ENCODE results near the gene KDM2A.

Gene KDM2A

DNA sequence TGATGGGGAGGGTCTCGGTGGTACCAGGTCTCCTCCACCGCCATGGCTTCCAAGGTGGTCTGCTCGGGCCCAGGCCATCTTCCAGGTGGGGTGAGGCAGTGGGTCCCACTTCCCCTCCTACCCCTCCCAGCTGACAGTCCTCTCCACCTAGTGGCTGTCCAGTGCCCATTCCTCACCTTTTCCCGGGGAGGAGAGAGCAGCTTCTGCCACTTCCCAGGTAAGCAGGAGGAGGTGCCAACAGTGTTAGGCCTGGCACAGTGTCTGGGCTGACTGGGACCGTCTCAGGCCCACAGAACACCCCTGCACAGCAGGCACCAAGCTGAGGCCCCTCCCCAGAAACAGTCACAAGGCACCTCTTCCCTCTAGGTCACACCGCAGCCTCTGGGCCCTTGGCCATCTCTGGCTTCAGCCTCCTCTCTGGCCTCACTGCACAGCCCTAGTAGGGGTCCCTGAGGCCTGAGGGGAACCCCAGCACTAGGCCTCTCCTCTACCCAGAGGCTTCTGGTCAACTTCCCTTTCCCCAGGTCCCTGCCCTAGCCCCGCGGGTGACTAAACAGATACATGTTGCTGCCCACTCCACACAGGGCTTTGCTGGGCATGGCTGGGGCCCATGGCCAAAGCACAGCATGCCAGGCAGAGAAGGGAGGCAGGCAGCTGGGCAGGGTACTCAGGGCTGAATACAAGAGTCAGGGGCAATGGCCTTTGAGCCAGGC lies 167.7 kb downstream of the KDM2A start:
- peak; percentile 88 to 95 (median 92) for DNase-seq

DNA sequence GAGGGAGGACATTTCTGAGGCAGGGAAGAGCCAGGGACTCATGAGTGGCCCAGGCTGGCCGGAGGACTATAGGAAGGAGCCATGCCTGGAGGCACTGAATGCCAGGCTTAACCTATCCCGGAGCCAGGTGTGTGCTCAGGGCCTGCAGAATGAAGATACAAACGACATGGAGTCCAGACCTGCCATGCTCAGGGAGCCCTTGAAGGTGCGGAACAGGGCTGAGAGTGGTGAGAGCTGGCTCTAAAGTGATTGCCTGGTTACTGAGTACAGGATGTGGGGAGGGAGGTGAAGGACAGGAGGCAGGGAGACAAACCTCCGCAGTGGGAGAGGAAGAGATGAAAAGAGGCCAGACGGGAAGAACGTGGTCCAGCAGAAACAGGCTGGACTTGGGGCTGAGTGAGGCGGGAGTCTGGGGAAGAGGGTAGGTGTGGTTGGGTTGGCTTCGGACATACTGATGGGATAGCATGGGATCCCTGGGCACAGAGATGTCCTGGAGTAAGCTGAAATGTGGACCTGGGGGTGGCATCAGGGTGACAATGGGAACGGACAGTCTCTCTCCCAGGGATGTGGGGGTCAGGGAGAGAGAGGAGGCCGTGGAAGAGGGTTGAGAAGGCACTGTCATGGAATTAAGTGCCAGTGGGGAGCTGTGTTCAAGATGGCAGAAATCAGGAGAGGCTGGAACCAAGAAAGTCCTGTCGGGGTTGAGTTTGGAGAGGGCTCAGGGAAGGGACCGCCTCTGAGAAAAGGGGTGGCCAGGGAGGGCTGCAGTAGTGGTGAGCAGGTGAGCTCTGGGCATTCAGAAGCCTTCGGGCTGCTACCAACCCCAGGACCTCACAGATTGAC lies 168.5 kb downstream of the KDM2A start:
- peak in 1 of 4 experiments; percentile 29 for DNase-seq

DNA sequence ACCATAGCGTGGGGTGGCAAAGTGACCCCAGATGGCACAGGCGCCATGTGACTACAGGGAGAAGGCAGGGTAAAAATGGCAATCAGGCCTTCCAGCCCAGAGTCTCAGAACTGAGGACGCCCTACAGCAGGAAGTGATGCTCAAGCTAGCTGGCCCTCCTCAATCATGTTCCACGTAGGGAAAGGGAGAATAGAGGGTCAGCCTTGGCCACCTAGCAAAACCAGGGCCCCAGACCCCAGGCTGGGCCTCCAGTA lies 169.1 kb downstream of the KDM2A start:
- DNase-seq = no peak

DNA sequence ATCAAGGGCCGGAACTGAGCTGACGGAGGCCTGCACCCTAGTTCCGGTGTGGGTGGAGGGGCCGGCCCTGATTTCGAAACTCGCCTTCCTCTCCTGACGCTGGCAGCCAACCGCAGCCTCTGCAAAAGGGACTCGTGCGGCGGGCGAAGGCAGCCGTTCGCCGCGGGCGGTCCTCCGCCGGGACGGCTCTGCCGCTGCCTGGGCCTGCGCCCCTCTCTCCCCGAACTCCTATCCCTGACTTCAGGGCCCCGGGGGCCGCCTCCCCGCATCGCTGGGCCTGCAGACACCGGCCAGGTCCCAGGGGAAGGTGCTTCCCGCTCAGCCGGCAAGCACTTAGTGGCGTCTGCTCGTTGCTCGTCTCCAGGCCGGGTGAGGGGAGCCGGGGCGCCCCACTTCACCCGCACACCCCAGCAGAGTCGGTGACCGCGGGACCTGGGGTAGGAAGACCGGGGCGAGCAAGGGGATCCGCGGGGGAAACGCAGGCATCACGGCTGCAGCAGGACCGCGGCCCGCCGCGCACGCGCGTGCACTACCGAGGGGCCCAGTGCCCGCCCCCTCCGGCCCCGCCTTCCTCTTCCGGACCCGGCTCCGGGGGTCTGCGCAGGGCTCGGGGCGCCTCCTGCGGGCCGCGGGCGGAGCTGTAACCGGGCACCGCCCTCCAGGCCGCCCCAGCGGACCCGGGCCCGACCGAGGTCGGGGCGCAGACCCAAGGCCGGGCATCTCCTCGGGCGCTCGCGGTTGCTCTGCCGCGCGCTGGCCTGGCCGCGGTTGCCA lies 169.6 kb downstream of the KDM2A start:
- peak; percentile 97 to 98 (median 98) for DNase-seq

DNA sequence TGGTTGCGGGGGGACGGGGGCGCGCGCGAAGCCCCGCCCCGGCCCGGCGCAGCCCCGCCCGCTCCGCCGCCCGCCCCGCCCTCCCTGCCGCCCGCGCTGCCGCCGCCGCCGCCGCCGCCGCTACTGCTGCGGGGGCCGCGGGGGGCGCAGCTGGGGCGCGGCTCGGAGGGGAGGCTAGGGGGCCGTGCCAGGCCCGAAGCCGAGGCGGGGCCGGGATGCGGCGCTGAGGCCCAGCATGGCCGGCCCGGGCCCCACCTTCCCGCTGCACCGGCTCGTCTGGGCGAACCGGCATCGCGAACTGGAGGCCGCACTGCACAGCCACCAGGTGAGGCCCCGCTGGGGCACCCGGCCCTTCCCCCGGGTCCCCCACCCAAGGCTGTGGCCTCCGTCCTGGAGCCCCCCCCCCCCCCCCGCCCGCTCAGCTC lies 170.2 kb downstream of the KDM2A start, which contains the start of gene ANKRD13D:
Gene ANKRD13D (plus strand): TSS at position 78 of the 425 bp plus-strand sequence. CDS start 158 bp downstream, at position 236.
- DNase-seq = no peak

DNA sequence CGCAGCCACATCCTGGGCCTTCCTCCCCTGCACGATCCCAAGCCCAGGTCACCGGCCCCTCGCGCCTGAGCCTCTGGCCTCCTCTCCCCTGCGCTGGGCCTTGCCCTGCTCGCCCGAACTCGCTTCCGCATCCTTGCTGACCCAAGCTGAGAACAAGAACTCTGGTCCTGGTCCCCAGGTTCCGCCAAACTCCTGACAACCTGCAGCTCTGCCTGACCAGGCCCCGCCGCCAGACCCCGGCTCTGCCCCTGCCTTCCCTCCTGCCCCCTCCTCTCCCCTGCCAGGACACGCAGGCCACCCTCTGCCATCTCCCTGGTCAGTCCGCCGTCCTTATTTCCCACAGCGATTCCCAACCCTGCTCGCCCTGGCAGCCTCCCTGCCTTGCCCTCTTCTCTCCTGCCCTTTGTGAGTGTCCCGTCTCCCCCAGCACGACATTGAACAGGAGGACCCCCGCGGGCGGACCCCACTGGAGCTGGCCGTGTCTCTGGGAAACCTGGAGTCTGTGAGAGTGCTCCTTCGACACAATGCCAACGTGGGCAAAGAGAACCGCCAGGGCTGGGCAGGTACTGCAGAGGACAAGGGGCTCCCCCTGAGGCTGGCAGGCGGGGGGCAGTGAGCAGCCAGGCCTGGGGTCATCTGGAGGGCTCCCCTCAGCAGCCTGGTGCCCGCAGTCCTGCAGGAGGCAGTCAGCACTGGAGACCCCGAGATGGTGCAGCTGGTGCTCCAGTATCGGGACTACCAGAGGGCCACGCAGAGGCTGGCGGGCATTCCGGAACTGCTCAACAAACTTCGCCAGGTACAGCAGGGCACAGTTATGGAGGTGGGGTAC lies 170.8 kb downstream of the KDM2A start:
- DNase-seq = peak; percentile 54 to 78 (median 64)

DNA sequence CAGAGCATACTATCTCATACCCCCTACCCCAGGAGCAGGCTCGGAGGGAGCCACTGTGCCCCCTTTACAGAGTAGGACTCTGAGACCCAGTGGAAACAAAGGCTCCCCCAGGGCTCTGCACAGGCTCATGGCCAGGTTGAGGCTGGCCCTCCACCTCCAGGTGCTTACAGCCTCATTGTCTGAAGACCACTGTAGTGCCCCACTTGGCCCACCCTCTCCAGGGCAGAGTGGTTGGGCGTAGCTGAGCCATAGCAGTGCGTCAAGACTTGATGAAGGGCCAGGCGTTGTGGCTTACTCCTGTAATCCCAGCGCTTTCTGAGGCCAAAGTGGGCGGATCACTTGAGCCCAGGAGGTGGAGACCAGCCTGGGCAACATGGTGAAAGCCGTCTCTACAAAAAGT lies 171.7 kb downstream of the KDM2A start:
- no peak for DNase-seq

DNA sequence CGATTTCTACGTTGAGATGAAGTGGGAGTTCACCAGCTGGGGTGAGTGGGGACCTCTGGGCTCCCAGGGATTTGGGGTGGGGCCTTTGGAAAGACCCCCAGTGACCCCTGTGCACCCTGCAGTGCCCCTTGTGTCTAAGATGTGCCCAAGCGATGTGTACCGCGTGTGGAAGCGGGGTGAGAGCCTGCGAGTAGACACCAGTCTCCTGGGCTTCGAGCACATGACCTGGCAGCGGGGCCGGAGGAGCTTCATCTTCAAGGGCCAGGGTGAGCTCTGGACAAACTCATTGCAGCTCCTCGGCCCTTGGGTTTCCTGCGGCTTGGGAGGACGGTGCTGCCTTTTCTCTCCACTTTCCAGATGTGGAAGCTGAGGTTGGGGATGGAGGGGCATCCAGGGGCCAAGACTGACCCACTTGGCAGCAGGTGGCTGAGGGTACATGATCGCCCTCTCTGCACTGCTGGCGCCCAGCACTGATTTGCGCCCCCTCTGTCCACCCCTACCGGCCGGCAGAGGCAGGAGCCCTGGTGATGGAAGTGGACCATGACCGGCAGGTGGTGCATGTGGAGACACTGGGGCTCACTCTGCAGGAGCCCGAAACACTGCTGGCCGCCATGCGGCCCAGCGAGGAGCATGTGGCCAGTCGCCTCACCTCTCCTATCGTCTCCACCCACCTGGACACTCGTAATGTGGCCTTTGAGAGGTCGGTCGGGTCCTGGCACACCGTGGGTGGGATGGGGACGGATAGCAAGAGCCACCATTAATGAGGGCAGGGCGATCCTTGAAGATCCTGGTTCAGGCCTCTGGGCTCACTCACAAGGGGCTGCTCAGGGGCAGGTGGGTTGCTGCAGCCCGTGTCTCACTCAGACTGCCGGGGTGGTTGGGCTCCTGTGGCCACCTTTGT lies 172.7 kb downstream of the KDM2A start:
- DNase-seq = no peak

DNA sequence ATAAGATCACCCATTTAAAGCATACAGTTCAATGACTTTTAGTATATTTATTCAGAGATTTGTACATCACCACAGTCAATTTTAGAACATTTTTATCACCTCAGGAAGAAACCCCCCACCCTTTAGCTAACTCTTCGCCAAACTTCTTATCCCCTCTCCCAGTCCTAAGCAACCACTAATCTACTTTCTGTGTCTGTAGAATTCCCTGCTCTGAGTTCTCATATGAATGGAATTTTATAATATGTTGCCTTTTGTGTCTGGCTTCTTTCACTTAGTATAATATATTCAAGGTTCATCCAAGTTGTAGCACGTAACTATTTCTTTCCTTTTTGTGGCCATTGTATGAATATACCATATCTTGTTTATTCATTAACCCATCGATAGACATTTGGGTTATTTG lies 173.6 kb downstream of the KDM2A start:
- no peak for DNase-seq

DNA sequence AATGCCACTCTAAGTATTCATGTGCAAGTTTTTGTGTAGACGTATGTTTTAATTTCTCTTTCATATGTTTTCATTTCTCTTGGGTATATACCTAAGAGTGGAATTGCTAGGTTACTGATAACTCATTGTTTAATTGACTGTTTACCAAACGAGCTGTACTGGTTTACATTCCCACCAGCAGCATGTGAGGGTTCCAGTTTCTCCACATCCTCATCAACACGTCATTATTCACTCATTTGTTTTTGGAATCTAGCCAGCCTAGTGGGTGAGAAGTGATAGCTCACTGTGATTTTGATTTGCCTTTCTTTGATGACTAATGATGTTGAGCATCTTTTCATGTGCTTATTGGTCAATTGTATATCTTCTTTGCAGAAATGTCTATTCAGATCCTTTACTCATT lies 174.0 kb downstream of the KDM2A start:
- peak; percentile 42 to 86 (median 63) for DNase-seq

DNA sequence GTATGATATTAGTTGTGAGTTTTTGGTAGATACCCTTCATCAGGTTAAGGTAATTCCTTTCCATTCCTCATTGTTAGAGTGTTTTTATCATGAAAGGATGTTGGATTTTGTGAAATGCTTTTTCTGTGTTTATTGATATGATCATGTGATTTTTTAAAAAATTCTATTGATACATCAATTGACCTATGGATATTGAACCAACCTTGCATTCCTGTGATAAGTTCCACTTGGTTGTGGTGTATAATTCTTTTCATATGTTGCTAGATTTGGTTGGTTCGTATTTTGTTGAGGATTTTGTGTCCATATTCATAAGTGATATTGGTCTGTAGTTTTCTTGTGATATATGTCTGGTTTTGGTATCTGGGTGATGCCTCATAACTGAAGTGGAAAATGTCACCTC lies 176.8 kb downstream of the KDM2A start:
- no peak for DNase-seq

DNA sequence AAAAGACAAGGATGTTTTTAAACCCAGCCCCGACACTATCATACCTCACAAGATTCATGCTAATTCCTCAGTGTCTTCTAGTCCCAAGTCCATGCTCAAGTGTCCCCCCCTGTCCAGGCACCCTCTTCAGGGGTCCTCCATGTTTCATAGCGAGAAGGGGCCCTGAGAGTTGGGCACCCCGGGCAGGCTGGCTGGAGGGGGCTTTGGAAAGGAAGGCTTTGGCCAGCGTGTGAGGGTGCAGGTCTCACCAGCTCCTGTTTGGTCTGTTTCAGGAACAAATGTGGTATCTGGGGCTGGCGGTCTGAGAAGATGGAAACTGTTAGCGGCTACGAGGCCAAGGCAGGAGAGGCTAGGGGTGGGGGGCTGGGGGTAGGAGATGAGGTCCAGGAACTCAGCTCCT lies 179.7 kb downstream of the KDM2A start:
- no peak for DNase-seq

DNA sequence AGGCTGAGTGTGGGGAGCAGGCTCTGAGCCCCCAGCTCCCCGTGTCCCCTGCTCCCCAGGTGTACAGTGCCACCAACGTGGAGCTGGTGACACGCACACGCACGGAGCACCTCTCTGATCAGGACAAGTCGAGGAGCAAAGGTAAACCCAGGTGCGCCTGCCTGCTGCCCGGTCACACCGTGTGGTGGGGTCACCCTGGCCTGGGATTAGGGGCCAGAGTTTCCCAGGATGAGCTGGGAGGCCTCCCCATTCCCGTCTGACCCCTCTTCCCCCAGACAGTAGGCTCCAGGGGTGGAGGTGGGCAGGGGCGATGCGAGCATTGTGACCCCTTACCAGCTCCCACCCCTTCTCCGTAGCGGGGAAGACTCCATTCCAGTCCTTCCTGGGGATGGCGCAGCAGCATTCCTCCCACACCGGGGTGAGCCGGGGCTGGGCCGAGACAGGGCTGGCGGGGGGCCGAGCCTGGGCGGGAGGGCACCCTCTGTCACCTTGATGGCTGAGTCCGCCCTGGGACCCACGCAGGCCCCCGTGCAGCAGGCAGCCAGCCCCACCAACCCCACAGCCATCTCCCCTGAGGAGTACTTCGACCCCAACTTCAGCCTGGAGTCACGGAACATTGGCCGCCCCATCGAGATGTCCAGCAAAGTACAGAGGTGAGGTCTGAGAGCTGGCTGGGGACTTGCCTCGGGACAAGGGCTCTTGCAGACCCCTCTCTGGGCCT lies 180.6 kb downstream of the KDM2A start:
- no peak for DNase-seq

DNA sequence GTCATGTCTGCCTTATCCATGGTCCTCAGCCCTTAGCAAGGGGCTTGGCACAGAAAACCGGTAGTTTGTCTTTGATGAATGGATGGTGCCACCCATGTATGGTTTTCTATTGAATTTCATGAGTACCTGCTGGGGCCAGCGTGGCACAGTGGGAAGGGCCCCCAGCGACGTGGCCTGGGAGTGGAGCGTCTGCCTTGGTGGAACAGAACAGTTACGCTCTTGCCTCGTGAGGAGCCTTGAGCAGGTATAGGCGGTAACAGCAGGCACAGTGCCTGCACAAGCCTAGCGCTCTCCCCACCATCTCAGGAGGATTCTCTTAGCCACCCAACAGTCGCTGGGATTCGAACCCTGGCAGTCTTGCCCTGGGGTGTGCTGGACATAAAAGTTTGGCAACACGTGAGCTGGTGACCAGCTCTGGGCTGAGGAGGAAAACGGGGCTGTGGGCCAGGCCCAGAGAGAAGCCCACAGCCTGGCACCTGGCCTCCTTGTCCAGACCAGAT lies 181.2 kb downstream of the KDM2A start:
- DNase-seq = no peak

DNA sequence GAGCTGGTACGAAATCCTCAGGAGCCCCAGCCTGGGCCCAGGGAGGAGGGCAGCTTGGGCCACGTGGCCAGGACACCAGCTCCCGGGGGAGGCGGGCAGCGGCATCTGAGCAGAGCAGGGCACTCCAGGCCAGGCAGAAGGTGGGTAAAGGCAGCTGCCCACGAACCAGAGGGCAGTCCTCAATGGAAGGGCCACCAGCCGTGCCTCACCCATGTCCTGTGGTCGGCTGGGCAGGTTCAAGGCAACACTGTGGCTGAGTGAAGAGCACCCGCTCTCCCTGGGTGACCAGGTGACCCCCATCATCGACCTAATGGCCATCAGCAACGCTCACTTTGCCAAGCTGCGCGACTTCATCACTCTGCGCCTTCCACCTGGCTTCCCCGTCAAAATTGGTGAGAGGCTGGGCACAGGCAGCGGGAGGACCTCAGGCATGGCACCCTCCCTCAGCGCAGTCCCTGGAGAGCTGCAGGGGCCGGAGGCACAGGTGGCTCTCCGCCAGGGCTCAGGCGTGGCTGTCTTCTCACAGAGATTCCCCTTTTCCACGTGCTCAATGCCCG lies 181.8 kb downstream of the KDM2A start:
- DNase-seq = no peak

DNA sequence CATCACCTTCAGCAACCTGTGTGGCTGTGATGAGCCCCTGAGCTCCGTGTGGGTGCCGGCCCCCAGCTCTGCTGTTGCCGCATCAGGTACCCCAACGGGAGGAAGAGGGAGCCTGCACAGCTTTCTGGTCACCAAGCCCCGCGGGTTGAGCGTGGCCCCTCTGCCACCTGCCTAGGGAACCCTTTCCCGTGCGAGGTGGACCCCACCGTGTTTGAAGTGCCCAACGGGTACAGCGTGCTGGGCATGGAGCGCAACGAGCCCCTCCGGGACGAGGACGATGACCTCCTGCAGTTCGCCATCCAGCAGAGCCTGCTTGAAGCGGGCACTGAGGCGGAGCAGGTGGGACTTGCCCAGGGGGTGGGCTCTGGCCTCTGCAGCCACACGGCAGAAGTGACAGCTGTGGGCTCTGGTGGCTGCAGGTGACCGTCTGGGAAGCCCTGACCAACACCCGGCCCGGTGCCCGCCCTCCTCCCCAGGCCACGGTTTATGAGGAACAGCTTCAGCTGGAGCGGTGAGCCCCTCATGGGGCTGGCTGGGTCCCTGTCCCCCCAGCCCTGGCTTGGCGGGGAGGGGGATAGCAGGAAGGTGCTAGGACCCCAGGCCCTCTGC lies 182.4 kb downstream of the KDM2A start:
- DNase-seq = no peak

DNA sequence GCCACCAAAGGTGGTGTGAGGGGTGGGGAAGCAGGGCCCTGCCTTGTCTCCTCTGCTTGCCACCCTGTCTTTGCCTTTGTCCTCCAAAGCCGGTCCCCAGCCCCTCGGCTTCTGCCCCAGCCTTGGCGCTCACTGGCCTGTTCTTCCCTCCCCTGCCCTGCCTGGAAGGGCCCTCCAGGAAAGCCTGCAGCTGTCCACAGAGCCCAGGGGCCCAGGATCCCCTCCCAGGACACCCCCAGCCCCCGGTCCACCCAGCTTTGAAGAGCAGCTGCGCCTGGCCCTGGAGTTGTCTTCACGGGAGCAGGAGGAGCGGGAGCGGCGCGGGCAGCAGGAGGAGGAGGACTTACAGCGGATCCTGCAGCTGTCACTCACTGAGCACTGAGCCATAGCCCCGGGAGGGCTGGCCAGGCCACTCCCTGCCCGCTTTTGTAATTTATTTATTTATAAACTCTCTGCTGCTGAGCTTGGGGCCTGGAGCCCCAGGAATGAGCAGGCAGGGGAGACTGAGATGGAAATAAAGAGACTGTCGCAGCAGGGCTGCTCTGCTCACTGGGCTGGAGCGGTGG lies 183.0 kb downstream of the KDM2A start:
- DNase-seq = peak in 3 of 4 experiments; percentile 61 to 72 (median 62)

DNA sequence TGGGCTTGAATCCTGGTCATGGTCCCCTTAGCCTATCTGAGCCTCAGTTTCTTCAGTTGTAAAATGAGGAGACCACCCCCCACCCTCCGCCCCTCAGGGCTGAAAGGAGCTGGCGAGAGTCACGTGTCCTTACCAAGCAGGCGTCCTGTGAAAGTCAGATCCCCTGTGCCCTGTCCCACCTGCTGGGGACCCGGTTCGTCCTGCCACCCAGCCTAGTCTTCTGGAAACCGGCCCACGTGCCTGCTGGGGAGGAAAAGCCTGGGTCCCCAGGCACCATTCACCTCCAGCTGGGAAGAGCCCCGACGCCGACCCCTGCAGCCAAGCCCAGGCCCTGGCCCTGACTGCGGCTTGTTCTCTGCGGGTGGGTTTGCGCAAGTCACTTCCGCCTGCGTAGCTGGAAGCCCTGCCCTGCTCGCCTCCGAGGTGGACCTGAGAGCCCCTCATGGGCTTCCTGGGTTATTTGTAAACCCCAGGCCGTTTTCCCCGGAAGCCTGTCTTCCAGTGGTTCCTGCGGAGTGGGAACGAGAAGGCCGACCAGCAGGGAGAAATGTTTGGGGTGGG lies 183.6 kb downstream of the KDM2A start:
- peak in 3 of 4 experiments; percentile 65 to 79 (median 71) for DNase-seq

Data from suppressor macrophage (primary cell).